HepG2 (cell line): ENCODE measurements around the gene PCYT2.

Experiments
- DPF2 ChIP-seq: sonication (generic); formaldehyde crosslinking; IDR thresholded peaks from 2 replicates; pipeline ENCODE4 v1.4.0; 2020; ENCODE audit warnings: mild to moderate bottlenecking, low read depth, missing genetic modification reagents, borderline replicate concordance
- TCF7 ChIP-seq: sonication (generic); IDR thresholded peaks from 2 replicates; pipeline ENCODE4 v1.6.1; 2016; ENCODE audit warnings: antibody characterized with exemption, low read depth
- ZNF350 ChIP-seq: sonication (generic); formaldehyde crosslinking; IDR thresholded peaks from 2 replicates; pipeline ENCODE4 v1.4.0; 2020; ENCODE audit warnings: mild to moderate bottlenecking, low read depth, missing genetic modification reagents, borderline replicate concordance

DNA sequence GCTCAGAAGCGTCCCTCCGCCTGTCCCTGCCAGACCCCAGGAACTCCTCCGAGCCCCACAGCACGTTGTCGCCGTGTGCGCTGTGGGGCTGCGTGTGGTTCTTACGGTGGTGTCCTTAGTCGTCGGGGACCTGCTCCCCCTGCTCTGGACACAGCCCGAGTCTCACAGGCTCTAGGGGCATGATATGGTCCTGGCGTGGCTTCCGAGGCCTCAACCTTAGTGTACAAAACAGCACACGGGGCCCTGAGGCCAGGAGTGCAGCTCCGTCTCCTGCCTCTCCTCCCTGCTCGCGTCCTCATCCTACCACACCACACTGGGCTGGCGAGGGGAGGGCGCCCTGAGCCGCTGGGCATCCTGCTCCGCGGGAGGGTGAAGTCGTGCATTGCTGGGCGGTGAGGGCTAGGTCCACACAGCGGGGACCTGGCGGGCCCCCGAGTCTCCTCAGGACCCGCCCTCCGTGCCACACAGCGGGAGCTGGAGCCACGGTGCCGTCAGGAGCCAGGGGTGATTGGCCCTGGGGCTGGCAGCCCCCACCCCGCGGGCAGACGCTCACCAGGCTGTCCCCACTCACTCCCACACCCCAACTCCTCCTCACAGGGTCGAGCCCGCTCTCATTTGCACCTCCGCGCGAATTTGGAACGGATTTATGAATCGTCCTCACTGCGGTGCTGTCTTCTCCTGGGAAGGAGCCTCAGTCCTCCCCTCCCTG is 17.5 kb upstream of the PCYT2 start:
- TF ChIP-seq DPF2 (CRISPR knock-in tag) (no peak), ZNF350 (CRISPR knock-in tag) (no peak; the same call in 1 of the 2 replicates), TCF7 (no peak)
